Stomach (tissue), 9 donors: ENCODE results near the gene CLTCL1. TPM values are rescaled to one million over a fixed set of nuclear protein-coding genes. Genes with fewer than 3 reads are reported as not detected.

Experiments
- DNase-seq, 2 donors: peaks; one replicate each; pipeline versions ENCODE4 v3.0.0 to v3.0.0-alpha.2; 2013 to 2019
- H3K27ac ChIP-seq, 5 donors: fragments of 200-600 bp in 4 of 5; sonication (generic) in 4 of 5; one replicate each; pipeline ENCODE4 v1.5.1; 2013 to 2019; ENCODE audit warnings: mild to moderate bottlenecking in 1 of 5, moderate library complexity in 1 of 5
- H3K27me3 ChIP-seq, 3 donors: fragments of 200-600 bp; sonication (generic); one replicate each; pipeline ENCODE4 v1.5.1; 2017 to 2019; ENCODE audit warnings: mixed run types in 1 of 3
- H3K36me3 ChIP-seq, 4 donors: fragments of 200-600 bp; sonication (generic); 1 replicate in 3 of 4; 2 replicates in 1 of 4; pipeline ENCODE4 v1.5.1; 2016 to 2019
- H3K4me1 ChIP-seq, 4 donors: fragments of 200-600 bp; sonication (generic); one replicate each; pipeline ENCODE4 v1.5.1; 2016 to 2019
- H3K4me3 ChIP-seq, 4 donors: fragments of 200-600 bp; sonication (generic) in 3 of 4; one replicate each; pipeline ENCODE4 v1.5.1; 2016 to 2019; ENCODE audit warnings: mild to moderate bottlenecking in 1 of 4
- H3K9me3 ChIP-seq, 4 donors: fragments of 200-600 bp; sonication (generic); one replicate each; pipeline ENCODE4 v1.5.1; 2016 to 2019
- EP300 ChIP-seq: sonication (generic); formaldehyde crosslinking; IDR thresholded peaks from one replicate; pipeline ENCODE4 v1.6.1; 2017; ENCODE audit warnings: antibody characterized with exemption
- POLR2A ChIP-seq, 4 donors: fragments of 450-650 bp; IDR thresholded peaks; one replicate each; pipeline ENCODE4 v1.6.1; 2016; ENCODE audit warnings: antibody characterized with exemption in 4 of 4, control low read depth in 2 of 4, mild to moderate bottlenecking in 1 of 4, moderate library complexity in 1 of 4
- POLR2AphosphoS5 ChIP-seq, 3 donors: sonication (generic); formaldehyde crosslinking; IDR thresholded peaks; one replicate each; pipeline ENCODE4 v1.6.1; 2016; ENCODE audit warnings: antibody characterized with exemption in 3 of 3
- WGBS, 5 donors: extraction: QIAGEN DNeasy Blood & Tissue Kit in 3 of 5; methylation state at CpG; one replicate each; pipeline versions ENCODE4 v1.1.5 to v1.1.7; 2013 to 2018; 5-methylcytosine and 5-hydroxymethylcytosine counted together
- intact Hi-C: fragments of 100-400 bp; cut with DNase I; formaldehyde crosslinking; loops from one replicate; pipeline ENCODE4 v1.15.1; 2023; ENCODE audit warnings: low total_unique reads
- polyA plus RNA-seq, 3 donors: library from polyadenylated mRNA; stranded (reverse); fragments of 200-250 nt; gene quantifications; one replicate each; pipeline ENCODE4 v1.2.3, GENCODE V29; 2013
- small RNA-seq, 4 donors: library from RNA; depleted of rRNA; stranded (forward); fragments of <200 nt; gene quantifications; one replicate each; pipeline ENCODE3, GENCODE V24; 2016
- total RNA-seq, 5 donors: library from RNA; depleted of rRNA; stranded (reverse); fragments of >200 nt; gene quantifications; one replicate each; pipeline versions ENCODE4 v1.1.0 to v1.2.3, GENCODE V29; 2014 to 2016
- TF ChIP-seq, protein P1 (sequence below), 7 experiments: fragments of 450-650 bp in 4 of 7; fragments of 200-600 bp in 3 of 7; sonication (generic) in 3 of 7; IDR thresholded peaks; one replicate each; pipeline ENCODE4 v1.5.1; 2016 to 2019; ENCODE audit warnings: antibody characterized with exemption in 7 of 7, control low read depth in 2 of 7, mild to moderate bottlenecking in 1 of 7
- donor health status: healthy with polysubstance abuse.
- donor health status: Bipolar disorder and iron deficiency.
- donor health status: healthy.

CLTCL1 gene
- total and polyA plus RNA-seq, 8 donors: 3.0 to 10.1 (median 4.7) TPM

DNA sequence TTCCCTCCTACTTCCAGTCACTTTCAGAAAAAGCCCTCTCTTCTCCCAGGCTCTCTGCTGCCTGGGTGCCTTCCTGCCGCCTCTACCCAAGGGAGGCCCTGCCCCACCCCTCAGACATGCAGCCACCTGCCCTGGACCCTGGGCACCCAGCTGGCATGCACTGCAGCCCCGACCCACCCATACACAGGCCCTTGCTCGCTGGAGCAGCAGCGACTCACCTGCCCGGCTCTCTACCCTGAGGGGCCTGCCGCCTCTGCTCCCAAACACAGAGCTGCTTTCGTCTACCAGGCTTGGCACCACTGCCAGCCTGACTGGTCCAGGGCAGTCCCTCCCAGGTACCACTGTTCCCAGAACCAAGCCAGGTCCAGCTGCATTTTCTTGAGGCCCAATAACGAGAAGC lies 161.6 kb downstream of the CLTCL1 start:
- no peak overlapping the region for H3K4me3 ChIP-seq
- H3K4me1 ChIP-seq: no peaks in the 10 kb centered on the region
- intact Hi-C loops: no loop called here
- DNase-seq: no peak
- no peaks in the 10 kb centered on the region for H3K9me3 ChIP-seq
- no peak overlapping the region for H3K27ac ChIP-seq
- 69 to 82% (median 74%) methylated on average over 6 to 8 of the region's 8 CpGs for WGBS, 5 donors
- peaks cover 16 to 41% (median 39%) of the 10 kb centered on the region in 4 donors for H3K36me3 ChIP-seq
- no peaks in the 10 kb centered on the region for H3K27me3 ChIP-seq
- no peak for TF ChIP-seq EP300
- no peak for TF ChIP-seq POLR2A (IDR thresholded peaks at IDR 0.05)
- no peak for TF ChIP-seq POLR2AphosphoS5 (IDR thresholded peaks at IDR 0.05)
- TF ChIP-seq, protein P1, sequence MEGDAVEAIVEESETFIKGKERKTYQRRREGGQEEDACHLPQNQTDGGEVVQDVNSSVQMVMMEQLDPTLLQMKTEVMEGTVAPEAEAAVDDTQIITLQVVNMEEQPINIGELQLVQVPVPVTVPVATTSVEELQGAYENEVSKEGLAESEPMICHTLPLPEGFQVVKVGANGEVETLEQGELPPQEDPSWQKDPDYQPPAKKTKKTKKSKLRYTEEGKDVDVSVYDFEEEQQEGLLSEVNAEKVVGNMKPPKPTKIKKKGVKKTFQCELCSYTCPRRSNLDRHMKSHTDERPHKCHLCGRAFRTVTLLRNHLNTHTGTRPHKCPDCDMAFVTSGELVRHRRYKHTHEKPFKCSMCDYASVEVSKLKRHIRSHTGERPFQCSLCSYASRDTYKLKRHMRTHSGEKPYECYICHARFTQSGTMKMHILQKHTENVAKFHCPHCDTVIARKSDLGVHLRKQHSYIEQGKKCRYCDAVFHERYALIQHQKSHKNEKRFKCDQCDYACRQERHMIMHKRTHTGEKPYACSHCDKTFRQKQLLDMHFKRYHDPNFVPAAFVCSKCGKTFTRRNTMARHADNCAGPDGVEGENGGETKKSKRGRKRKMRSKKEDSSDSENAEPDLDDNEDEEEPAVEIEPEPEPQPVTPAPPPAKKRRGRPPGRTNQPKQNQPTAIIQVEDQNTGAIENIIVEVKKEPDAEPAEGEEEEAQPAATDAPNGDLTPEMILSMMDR (IDR thresholded peaks at IDR 0.05): no peak

Small RNA genes within 50 kb of the gene (small RNA-seq; reads per million reads assigned to genes)
- gene AC000081.1 (0 reads per million in 4 donors), gene RF00398 (0 reads per million in 4 donors)

Other genes starting within 250 kb of the CLTCL1 start
- gene DGCR2, start 169.3 kb downstream of the CLTCL1 start, total RNA-seq: 10 to 100 TPM; 11.1 to 75.3 (median 50.9) TPM
- gene DGCR2, start 169.3 kb downstream of the CLTCL1 start, polyA plus RNA-seq: 10 to 100 TPM in 2 of 3 donors, 1 to 10 TPM in 1; 5.0 to 22.2 (median 15.2) TPM
- gene TSSK2, start 160.4 kb downstream of the CLTCL1 start, total RNA-seq: not detected
- under 1 TPM in 1 of 3 donors, not detected in 2; 0.08 TPM for gene TSSK2, start 160.4 kb downstream of the CLTCL1 start, polyA plus RNA-seq
- gene ESS2, start 147.1 kb downstream of the CLTCL1 start, total RNA-seq: 1 to 10 TPM in 4 of 5 donors, not detected in 1; 1.4 to 9.4 (median 7.9) TPM
- 10 to 100 TPM; 13.3 to 18.5 (median 16.4) TPM for gene ESS2, start 147.1 kb downstream of the CLTCL1 start, polyA plus RNA-seq
- gene GSC2, start 141.4 kb downstream of the CLTCL1 start, total RNA-seq: not detected
- not detected for gene GSC2, start 141.4 kb downstream of the CLTCL1 start, polyA plus RNA-seq
- 100 to 1,000 TPM in 2 of 5 donors, 10 to 100 TPM in 2, 1 to 10 TPM in 1; 1.2 to 165 (median 41.3) TPM for gene SLC25A1, start 113.0 kb downstream of the CLTCL1 start, total RNA-seq
- gene SLC25A1, start 113.0 kb downstream of the CLTCL1 start, polyA plus RNA-seq: 10 to 100 TPM; 31.8 to 69.1 (median 67.2) TPM
- 10 to 100 TPM in 4 of 5 donors, 1 to 10 TPM in 1; 6.4 to 47.2 (median 13.4) TPM for gene HIRA, start 140.0 kb upstream of the CLTCL1 start, total RNA-seq
- 10 to 100 TPM in 2 of 3 donors, 1 to 10 TPM in 1; 9.2 to 14.8 (median 10.8) TPM for gene HIRA, start 140.0 kb upstream of the CLTCL1 start, polyA plus RNA-seq
- 10 to 100 TPM in 3 of 5 donors, 1 to 10 TPM in 2; 2.3 to 25.0 (median 11.2) TPM for gene MRPL40, start 140.8 kb upstream of the CLTCL1 start, total RNA-seq
- gene MRPL40, start 140.8 kb upstream of the CLTCL1 start, polyA plus RNA-seq: 10 to 100 TPM; 43.6 to 61.1 (median 57.3) TPM
- gene C22orf39, start 156.0 kb upstream of the CLTCL1 start, total RNA-seq: 100 to 1,000 TPM in 1 of 5 donors, 10 to 100 TPM in 4; 23.6 to 124 (median 46.3) TPM
- 10 to 100 TPM; 33.1 to 58.2 (median 36.6) TPM for gene C22orf39, start 156.0 kb upstream of the CLTCL1 start, polyA plus RNA-seq
- gene UFD1, start 187.5 kb upstream of the CLTCL1 start, total RNA-seq: 10 to 100 TPM in 4 of 5 donors, 1 to 10 TPM in 1; 3.8 to 78.6 (median 36.4) TPM
- gene UFD1, start 187.5 kb upstream of the CLTCL1 start, polyA plus RNA-seq: 10 to 100 TPM; 63.4 to 86.6 (median 64.9) TPM
- 10 to 100 TPM in 1 of 5 donors, 1 to 10 TPM in 3, not detected in 1; 1.2 to 44.2 (median 4.9) TPM for gene CDC45, start 188.2 kb upstream of the CLTCL1 start, total RNA-seq
- gene CDC45, start 188.2 kb upstream of the CLTCL1 start, polyA plus RNA-seq: 1 to 10 TPM; 2.3 to 7.8 (median 5.4) TPM
- 10 to 100 TPM; 36.5 to 67.7 (median 58.8) TPM for gene CLDN5, start 232.7 kb upstream of the CLTCL1 start, total RNA-seq
- 10 to 100 TPM; 13.1 to 40.2 (median 24.0) TPM for gene CLDN5, start 232.7 kb upstream of the CLTCL1 start, polyA plus RNA-seq